ENCODE data around the gene OCLN. TPM values are rescaled to one million over a fixed set of nuclear protein-coding genes. Genes with fewer than 3 reads are reported as not detected.

OCLN gene
- total RNA-seq, 6 donors from 2014 or later: 66.4 to 277 (median 109) TPM

Small RNA genes lying within 50 kb of the gene (small RNA-seq; reads per million reads assigned to genes)
- gene RN7SL616P (0 reads per million in 4 donors), gene RNU6-724P (0 reads per million in 4 donors), gene RPS27P14 (0 reads per million in 4 donors)

Other genes with a start within 250 kb of the OCLN start
- gene CCDC125, start 160.0 kb upstream of the OCLN start, total RNA-seq: 10 to 100 TPM in 3 of 6 donors, 1 to 10 TPM in 3; 5.2 to 21.3 (median 11.3) TPM
- gene AK6, start 123.3 kb upstream of the OCLN start, total RNA-seq: 10 to 100 TPM in 4 of 6 donors, 1 to 10 TPM in 2; 7.2 to 31.8 (median 18.2) TPM
- 10 to 100 TPM; 25.9 to 59.7 (median 38.2) TPM for gene TAF9, start 123.3 kb upstream of the OCLN start, total RNA-seq
- 10 to 100 TPM; 15.2 to 27.2 (median 17.9) TPM for gene RAD17, start 123.0 kb upstream of the OCLN start, total RNA-seq
- 10 to 100 TPM; 12.5 to 37.2 (median 25.7) TPM for gene MARVELD2, start 77.7 kb upstream of the OCLN start, total RNA-seq
- 10 to 100 TPM; 28.4 to 56.6 (median 33.4) TPM for gene GTF2H2C, start 67.4 kb downstream of the OCLN start, total RNA-seq